Mucosa of stomach (tissue), 1 donor: ENCODE data around the gene C19orf81.

Source experiments
- H3K27me3 ChIP-seq: one replicate; pipeline ENCODE4 v1.7.0; 2013; ENCODE audit warnings: mild to moderate bottlenecking, low read length; ENCODE audit not compliant: control insufficient read depth, insufficient read depth
- H3K36me3 ChIP-seq: one replicate; pipeline ENCODE4 v1.7.0; 2013; ENCODE audit warnings: low read length; ENCODE audit not compliant: control insufficient read depth, insufficient read depth
- H3K4me1 ChIP-seq: one replicate; pipeline ENCODE4 v1.7.0; 2013; ENCODE audit warnings: mild to moderate bottlenecking, low read length; ENCODE audit not compliant: control insufficient read depth, insufficient read depth
- H3K4me3 ChIP-seq: one replicate; pipeline ENCODE4 v1.7.0; 2013; ENCODE audit warnings: low read length
- H3K9ac ChIP-seq: one replicate; pipeline ENCODE4 v1.7.0; 2013; ENCODE audit warnings: mild to moderate bottlenecking, low read length, moderate library complexity
- H3K9me3 ChIP-seq: one replicate; pipeline ENCODE4 v1.7.0; 2013; ENCODE audit warnings: mild to moderate bottlenecking, low read length, moderate library complexity; ENCODE audit not compliant: control insufficient read depth
- donor health status: Pancreatic carcinoma.

C19orf81 gene

DNA sequence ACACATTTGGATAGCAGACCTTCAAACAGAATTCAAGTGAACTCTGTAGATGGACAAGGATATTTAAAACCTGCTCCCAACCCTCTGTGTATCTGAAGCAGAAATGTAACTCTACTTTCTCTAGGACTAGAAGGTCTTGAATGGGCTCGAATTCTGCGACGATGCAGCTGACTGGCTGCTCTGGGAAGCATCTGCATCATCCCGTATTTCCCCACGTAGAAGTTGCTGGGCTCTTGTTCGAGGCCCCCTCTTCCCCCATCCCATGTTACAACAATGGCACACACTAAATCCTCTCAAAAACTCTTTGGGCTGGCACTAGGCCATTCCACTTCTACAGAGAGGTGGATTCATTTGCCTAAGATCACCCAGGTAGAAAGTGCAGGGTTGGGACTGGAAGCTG, 15.0 kb downstream of the C19orf81 start:
- H3K27me3 ChIP-seq, result peaks cover 40% of the 10 kb centered on the region
- H3K9ac ChIP-seq, result no peak overlapping the region

GRCh38 chr19:50666346-50667176, 17.3 kb downstream of the C19orf81 start:
- Histone ChIP-seq H3K36me3 (no peaks in the 10 kb centered on the region), H3K4me1 (no peaks in the 10 kb centered on the region), H3K9me3 (no peaks in the 10 kb centered on the region), H3K9ac (no peak overlapping the region), H3K27me3 (peaks cover 46% of the 10 kb centered on the region), H3K4me3 (no peak overlapping the region)

More for the DNA sequence above, 15.0 kb downstream of the C19orf81 start:
- Histone ChIP-seq H3K36me3 (no peaks in the 10 kb centered on the region), H3K4me1 (no peaks in the 10 kb centered on the region), H3K9me3 (no peaks in the 10 kb centered on the region), H3K4me3 (no peak overlapping the region)

- no peak overlapping the region for H3K9ac ChIP-seq
- H3K36me3 ChIP-seq, result no peaks in the 10 kb centered on the region
- no peaks in the 10 kb centered on the region for H3K9me3 ChIP-seq
- H3K4me1 ChIP-seq, result no peaks in the 10 kb centered on the region
- H3K4me3 ChIP-seq, result no peak overlapping the region
- peaks cover 50% of the 10 kb centered on the region for H3K27me3 ChIP-seq
Observed at GRCh38 chr19:50667177-50667758, 18.0 kb downstream of the C19orf81 start.

DNA sequence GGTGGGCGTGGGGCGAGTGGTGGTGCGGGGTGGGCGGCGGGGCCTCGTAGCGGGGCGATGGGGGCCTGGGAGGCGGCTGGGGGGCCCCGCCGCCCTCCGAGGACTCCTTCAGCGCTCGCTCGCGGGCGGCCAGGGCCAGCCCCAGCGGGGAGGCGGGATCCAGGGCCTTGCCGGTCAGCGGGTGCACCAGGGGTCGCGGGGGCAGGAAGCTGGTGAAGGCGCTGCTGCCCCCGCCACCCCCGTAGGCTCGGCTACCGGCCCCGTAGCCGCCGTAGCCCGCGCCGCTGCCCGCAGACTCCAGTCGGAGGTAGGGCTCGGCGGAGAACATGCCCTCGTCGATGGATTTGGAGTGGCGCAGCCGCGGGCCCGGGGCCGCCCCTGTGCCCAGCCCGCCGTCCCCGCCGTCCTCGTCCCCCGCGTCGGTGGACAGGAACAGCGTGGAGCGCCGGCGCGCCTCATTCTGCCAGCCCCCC, 18.6 kb downstream of the C19orf81 start:
- Histone ChIP-seq H3K9ac (no peak overlapping the region), H3K9me3 (no peaks in the 10 kb centered on the region), H3K36me3 (no peaks in the 10 kb centered on the region), H3K27me3 (peaks cover 52% of the 10 kb centered on the region), H3K4me1 (no peaks in the 10 kb centered on the region), H3K4me3 (no peak overlapping the region)

- Histone ChIP-seq H3K9me3 (no peaks in the 10 kb centered on the region), H3K4me1 (no peaks in the 10 kb centered on the region), H3K9ac (no peak overlapping the region), H3K36me3 (no peaks in the 10 kb centered on the region), H3K27me3 (peaks cover 56% of the 10 kb centered on the region), H3K4me3 (no peak overlapping the region)
Observed at GRCh38 chr19:50668416-50668815, 19.2 kb downstream of the C19orf81 start.

- H3K9me3 ChIP-seq, result no peaks in the 10 kb centered on the region
- no peaks in the 10 kb centered on the region for H3K36me3 ChIP-seq
- no peak overlapping the region for H3K4me3 ChIP-seq
- H3K9ac ChIP-seq, result no peak overlapping the region
- peaks cover 56% of the 10 kb centered on the region for H3K27me3 ChIP-seq
- no peaks in the 10 kb centered on the region for H3K4me1 ChIP-seq
Observed at GRCh38 chr19:50668879-50669278, 19.6 kb downstream of the C19orf81 start.

- Histone ChIP-seq H3K9me3 (no peaks in the 10 kb centered on the region), H3K4me1 (no peaks in the 10 kb centered on the region), H3K4me3 (no peak overlapping the region), H3K9ac (no peak overlapping the region), H3K27me3 (peaks cover 52% of the 10 kb centered on the region), H3K36me3 (no peaks in the 10 kb centered on the region)
Observed at GRCh38 chr19:50669302-50670101, 20.3 kb downstream of the C19orf81 start.

- no peak overlapping the region for H3K4me3 ChIP-seq
- no peaks in the 10 kb centered on the region for H3K36me3 ChIP-seq
- H3K27me3 ChIP-seq, result peaks cover 52% of the 10 kb centered on the region
- H3K4me1 ChIP-seq, result no peaks in the 10 kb centered on the region
- no peak overlapping the region for H3K9ac ChIP-seq
- H3K9me3 ChIP-seq, result no peaks in the 10 kb centered on the region
Observed at GRCh38 chr19:50670102-50670380, 20.8 kb downstream of the C19orf81 start.

DNA sequence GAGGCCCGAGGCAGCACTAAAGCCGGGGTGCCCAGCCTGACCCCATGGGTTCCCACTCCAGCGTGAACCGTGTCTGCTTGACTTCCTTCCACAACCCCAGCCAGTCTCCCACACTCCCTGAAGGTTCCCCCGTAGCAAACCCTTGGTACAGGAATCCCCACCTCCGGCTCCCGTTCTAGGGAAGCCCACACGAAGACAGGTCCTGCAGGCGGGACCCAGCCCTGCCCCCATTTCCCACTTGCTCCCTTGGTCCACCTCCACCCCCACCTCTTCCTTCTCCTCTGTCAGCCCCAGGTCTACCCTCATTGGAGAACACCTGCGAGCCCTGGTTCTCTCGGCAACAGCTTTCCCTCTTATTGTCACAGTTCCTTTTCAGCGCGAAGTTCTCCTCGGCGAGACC, 23.9 kb downstream of the C19orf81 start:
- H3K36me3 ChIP-seq, result no peaks in the 10 kb centered on the region
- H3K9me3 ChIP-seq, result no peaks in the 10 kb centered on the region
- H3K4me1 ChIP-seq, result no peaks in the 10 kb centered on the region
- no peak overlapping the region for H3K4me3 ChIP-seq
- peaks cover 27% of the 10 kb centered on the region for H3K27me3 ChIP-seq
- no peak overlapping the region for H3K9ac ChIP-seq

GRCh38 chr19:50676625-50677197, 27.5 kb downstream of the C19orf81 start:
- H3K4me3 ChIP-seq, result no peak overlapping the region
- H3K36me3 ChIP-seq, result no peaks in the 10 kb centered on the region
- no peak overlapping the region for H3K9ac ChIP-seq
- H3K4me1 ChIP-seq, result no peaks in the 10 kb centered on the region
- H3K27me3 ChIP-seq, result peaks cover 23% of the 10 kb centered on the region
- no peaks in the 10 kb centered on the region for H3K9me3 ChIP-seq

DNA sequence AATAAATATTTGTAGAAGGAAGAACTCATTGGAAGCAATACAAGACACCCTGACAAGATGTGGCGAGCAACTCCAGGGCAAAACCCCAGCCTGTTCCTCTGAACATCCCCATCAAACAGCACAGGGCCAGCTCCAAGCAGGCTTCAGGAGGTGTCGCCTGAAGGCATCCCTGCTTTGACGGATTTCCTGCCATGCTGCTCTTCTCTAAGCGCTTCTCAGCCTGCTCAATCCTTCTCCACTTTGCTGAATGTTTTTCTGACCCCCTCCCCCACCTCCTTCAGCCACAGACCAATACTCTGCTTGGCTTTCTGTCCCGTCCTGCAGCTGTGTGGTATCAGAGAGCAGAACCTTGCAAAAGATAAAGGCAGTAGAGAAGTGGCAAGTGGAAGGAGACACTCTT, 28.4 kb downstream of the C19orf81 start:
- no peaks in the 10 kb centered on the region for H3K36me3 ChIP-seq
- peaks cover 19% of the 10 kb centered on the region for H3K27me3 ChIP-seq
- no peak overlapping the region for H3K9ac ChIP-seq

GRCh38 chr19:50678323-50678722, 29.1 kb downstream of the C19orf81 start:
- Histone ChIP-seq H3K4me3 (no peak overlapping the region), H3K4me1 (no peaks in the 10 kb centered on the region), H3K27me3 (peaks cover 13% of the 10 kb centered on the region), H3K9me3 (no peaks in the 10 kb centered on the region), H3K9ac (no peak overlapping the region), H3K36me3 (no peaks in the 10 kb centered on the region)

More for the DNA sequence above, 28.4 kb downstream of the C19orf81 start:
- H3K4me3 ChIP-seq, result no peak overlapping the region
- H3K9me3 ChIP-seq, result no peaks in the 10 kb centered on the region
- H3K4me1 ChIP-seq, result no peaks in the 10 kb centered on the region
